Neuronal stem cell (in vitro differentiated cells): ENCODE data around the gene RNF220.

Experiments used
- DNase-seq: peaks from one replicate; pipeline ENCODE4 v3.0.0-alpha.2; 2013; ENCODE audit warnings: low spot score
- H2AFZ ChIP-seq: one replicate; pipeline ENCODE4 v1.6.1; 2013; ENCODE audit warnings: mild to moderate bottlenecking, low read length, inconsistent platforms
- H2AK5ac ChIP-seq: 2 replicates; pipeline ENCODE4 v1.6.1; 2013; ENCODE audit warnings: low read depth, mild to moderate bottlenecking, inconsistent platforms, low read length, moderate library complexity, mixed read lengths
- H2BK120ac ChIP-seq: 2 replicates; pipeline ENCODE4 v1.6.1; 2013; ENCODE audit warnings: low read depth, mild to moderate bottlenecking, inconsistent platforms, low read length, moderate library complexity, mixed read lengths
- H2BK12ac ChIP-seq: one replicate; pipeline ENCODE4 v1.6.1; 2013; ENCODE audit warnings: low read length, inconsistent platforms
- H2BK15ac ChIP-seq: 2 replicates; pipeline ENCODE4 v1.6.1; 2013; ENCODE audit warnings: mild to moderate bottlenecking, low read length, inconsistent platforms, mixed read lengths
- H2BK5ac ChIP-seq: one replicate; pipeline ENCODE4 v1.6.1; 2013; ENCODE audit warnings: inconsistent platforms, mild to moderate bottlenecking, low read length, moderate library complexity
- H3K14ac ChIP-seq: one replicate; pipeline ENCODE4 v1.6.1; 2013; ENCODE audit warnings: low read length, inconsistent platforms
- H3K18ac ChIP-seq: 2 replicates; pipeline ENCODE4 v1.6.1; 2013; ENCODE audit warnings: low read length, inconsistent platforms
- H3K23ac ChIP-seq: 2 replicates; pipeline ENCODE4 v1.6.1; 2013; ENCODE audit warnings: low read depth, mild to moderate bottlenecking, mixed read lengths, low read length, inconsistent platforms; ENCODE audit not compliant: poor library complexity
- H3K27ac ChIP-seq: replicated peaks from 3 replicates; pipeline ENCODE4 v1.5.1; 2013; ENCODE audit warnings: low read length, inconsistent platforms
- H3K27me3 ChIP-seq, 3 experiments: 2 replicates each; pipeline ENCODE4 v1.6.1; 2013; ENCODE audit warnings: low read length in 3 of 3, mild to moderate bottlenecking in 2 of 3, inconsistent platforms in 1 of 3, low read depth in 1 of 3, mixed read lengths in 1 of 3, moderate library complexity in 1 of 3; ENCODE audit not compliant: control insufficient read depth in 3 of 3, insufficient read depth in 3 of 3
- H3K36me3 ChIP-seq, 2 donors: replicated peaks in 1 of 2; 2 replicates each; pipeline ENCODE4 v1.6.1; 2013; ENCODE audit warnings: low read length in 2 of 2; ENCODE audit not compliant: control insufficient read depth in 2 of 2, insufficient read depth in 2 of 2
- H3K4ac ChIP-seq: 2 replicates; pipeline ENCODE4 v1.6.1; 2013; ENCODE audit warnings: inconsistent platforms, mild to moderate bottlenecking, low read length, moderate library complexity
- H3K4me1 ChIP-seq, 2 donors: 1 replicate in 1 of 2; 2 replicates in 1 of 2; pipeline ENCODE4 v1.6.1; 2013; ENCODE audit warnings: low read length in 2 of 2, low read depth in 1 of 2; ENCODE audit not compliant: control insufficient read depth in 2 of 2, insufficient read depth in 1 of 2
- H3K4me2 ChIP-seq: one replicate; pipeline ENCODE4 v1.6.1; 2013; ENCODE audit warnings: mild to moderate bottlenecking, low read length, inconsistent platforms; ENCODE audit not compliant: insufficient read depth, poor library complexity, severe bottlenecking
- H3K4me3 ChIP-seq, 2 donors: 2 replicates each; pipeline ENCODE4 v1.5.1; 2013; ENCODE audit warnings: low read length in 2 of 2, mild to moderate bottlenecking in 2 of 2, inconsistent platforms in 1 of 2, moderate library complexity in 1 of 2
- H3K79me1 ChIP-seq: one replicate; pipeline ENCODE4 v1.6.1; 2013; ENCODE audit warnings: low read depth, mild to moderate bottlenecking, inconsistent platforms, low read length, moderate library complexity
- H3K9ac ChIP-seq: one replicate; pipeline ENCODE4 v1.6.1; 2013; ENCODE audit warnings: mild to moderate bottlenecking, low read depth, low read length, inconsistent platforms; ENCODE audit not compliant: poor library complexity
- H3K9me3 ChIP-seq, 2 donors: replicated peaks in 1 of 2; 2 replicates each; pipeline versions ENCODE3 to v1.6.1; 2013; ENCODE audit warnings: low read length in 2 of 2, mild to moderate bottlenecking in 2 of 2, inconsistent platforms in 1 of 2, low read depth in 1 of 2, mixed read lengths in 1 of 2, moderate library complexity in 1 of 2; ENCODE audit not compliant: control insufficient read depth in 2 of 2, insufficient read depth in 1 of 2
- H4K8ac ChIP-seq: one replicate; pipeline ENCODE4 v1.6.1; 2013; ENCODE audit warnings: low read depth, mild to moderate bottlenecking, inconsistent platforms, low read length, moderate library complexity
- H4K91ac ChIP-seq: one replicate; pipeline ENCODE4 v1.6.1; 2013; ENCODE audit warnings: low read length, low read depth, mild to moderate bottlenecking, inconsistent platforms; ENCODE audit not compliant: poor library complexity
- WGBS, 2 donors: extraction: QIAGEN DNeasy Blood & Tissue Kit; methylation state at CpG; one replicate each; pipeline ENCODE4 v1.1.7; 2013; ENCODE audit warnings: missing lambda C conversion rate in 2 of 2, mixed read lengths in 1 of 2; ENCODE audit not compliant: insufficient read length in 2 of 2, insufficient replicate concordance in 1 of 2; ENCODE audit errors: extremely low coverage in 2 of 2; 5-methylcytosine and 5-hydroxymethylcytosine counted together

The RNF220 gene

DNA sequence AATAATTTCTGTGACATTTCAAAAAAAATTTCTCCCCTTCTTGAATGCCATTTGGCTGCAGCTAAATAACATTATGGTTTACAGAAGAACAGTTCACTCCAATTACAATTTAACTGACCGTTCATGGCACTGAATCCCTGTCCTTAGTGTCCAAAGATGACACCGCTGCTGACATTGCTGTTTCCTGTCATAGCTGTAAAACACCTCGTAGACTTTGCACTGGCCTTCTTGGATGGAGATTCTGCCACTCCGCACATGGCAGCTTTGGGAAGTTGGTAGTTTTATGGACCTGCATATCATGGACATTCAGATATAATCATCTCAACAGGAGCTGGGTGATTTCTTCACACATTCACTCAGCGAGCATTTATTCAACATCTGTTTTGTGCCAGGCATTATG is 274.4 kb downstream of the RNF220 start:
- H3K79me1 ChIP-seq: no peaks in the 10 kb centered on the region
- H3K27ac ChIP-seq: no peak overlapping the region
- H3K27me3 ChIP-seq: no peaks in the 10 kb centered on the region
- DNase-seq: no peak
- no CpG with 5 or more reads among the region's 5 CpGs for WGBS, 2 donors
- no peak overlapping the region for H3K4me3 ChIP-seq
- no peak overlapping the region for H4K8ac ChIP-seq
- H2AFZ ChIP-seq: no peak overlapping the region
- H2BK120ac ChIP-seq: no peak overlapping the region
- no peak overlapping the region for H4K91ac ChIP-seq
- H3K36me3 ChIP-seq: peaks cover 5 to 7% of the 10 kb centered on the region in 2 donors
- H3K4me1 ChIP-seq: peaks cover 0 to 8% of the 10 kb centered on the region in 2 donors
- H2BK15ac ChIP-seq: no peak overlapping the region
- H3K18ac ChIP-seq: no peak overlapping the region
- no peak overlapping the region for H2BK5ac ChIP-seq
- H2BK12ac ChIP-seq: no peak overlapping the region
- H3K4ac ChIP-seq: no peak overlapping the region
- no peaks in the 10 kb centered on the region for H3K9me3 ChIP-seq
- no peak overlapping the region for H3K23ac ChIP-seq
- no peak overlapping the region for H2AK5ac ChIP-seq
- H3K9ac ChIP-seq: no peak overlapping the region
- H3K4me2 ChIP-seq: no peak overlapping the region
- H3K14ac ChIP-seq: no peak overlapping the region

DNA sequence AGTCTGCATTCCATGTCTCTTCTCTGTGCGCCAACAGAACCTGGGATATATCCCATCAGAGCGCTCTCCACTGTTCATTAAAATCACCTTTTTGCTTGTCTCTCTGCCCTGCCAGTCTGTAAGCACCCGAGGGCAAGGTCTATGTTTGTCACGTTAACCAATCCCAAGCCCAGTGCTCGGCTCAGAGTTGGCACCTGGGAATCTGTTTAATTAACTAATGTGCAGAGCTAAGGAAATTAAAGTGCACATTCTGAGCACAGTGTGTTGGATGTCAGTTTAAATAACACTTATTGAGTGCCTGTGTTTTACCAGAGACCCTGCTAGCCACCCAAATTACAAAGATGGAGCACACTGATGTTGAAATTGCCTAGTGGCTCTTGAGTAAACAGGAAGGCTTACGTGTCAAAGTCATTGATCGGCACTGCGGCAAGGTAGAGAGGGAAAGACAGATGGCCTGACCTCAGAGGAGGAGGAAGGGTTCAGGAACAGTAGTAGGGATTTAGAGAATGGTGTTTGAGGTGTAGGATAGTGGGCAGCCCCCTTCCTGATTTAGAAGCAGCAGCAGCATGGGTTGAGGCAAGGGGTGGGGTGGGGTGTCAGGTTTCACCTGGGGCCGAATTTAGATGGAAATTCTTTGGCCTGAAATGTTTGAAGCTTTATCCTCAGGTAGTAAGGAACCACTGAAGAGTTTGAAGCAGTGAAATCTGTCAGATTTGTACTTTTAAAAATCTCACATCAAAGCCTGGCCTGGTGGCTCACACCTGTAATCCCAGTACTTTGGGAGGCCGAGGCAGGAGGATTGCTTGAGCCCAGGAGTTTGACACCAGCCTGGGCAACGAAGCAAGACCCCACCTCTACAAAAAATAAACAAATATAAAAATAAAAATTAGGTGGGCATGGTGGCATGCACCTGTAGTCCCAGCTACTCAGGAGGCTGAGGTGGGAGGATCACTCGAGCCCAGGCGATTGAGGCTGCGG is 277.1 kb downstream of the RNF220 start:
- Histone ChIP-seq H3K9me3 (no peaks in the 10 kb centered on the region), H2BK5ac (no peak overlapping the region), H3K4ac (no peak overlapping the region), H2BK120ac (no peak overlapping the region), H2BK12ac (no peak overlapping the region), H2AK5ac (no peak overlapping the region), H3K27ac (no peak overlapping the region), H3K79me1 (no peaks in the 10 kb centered on the region), H3K9ac (peak overlapping the region; percentile 7), H3K18ac (no peak overlapping the region), H3K23ac (no peak overlapping the region), H4K8ac (no peak overlapping the region), H3K14ac (no peak overlapping the region), H3K4me3 (no peak overlapping the region), H3K4me1 (peaks cover 0 to 2% of the 10 kb centered on the region in 2 donors), H3K36me3 (peaks cover 5 to 7% of the 10 kb centered on the region in 2 donors), H3K27me3 (no peaks in the 10 kb centered on the region), H2AFZ (no peak overlapping the region), H3K4me2 (no peak overlapping the region), H4K91ac (no peak overlapping the region), H2BK15ac (no peak overlapping the region)
- no peak for DNase-seq
- WGBS, 2 donors: no CpG with 5 or more reads among the region's 14 CpGs

GRCh38 chr1:44682883-44683265 is 277.8 kb downstream of the RNF220 start:
- no peak overlapping the region for H2AK5ac ChIP-seq
- WGBS, 2 donors: no CpG with 5 or more reads among the region's 3 CpGs

DNA sequence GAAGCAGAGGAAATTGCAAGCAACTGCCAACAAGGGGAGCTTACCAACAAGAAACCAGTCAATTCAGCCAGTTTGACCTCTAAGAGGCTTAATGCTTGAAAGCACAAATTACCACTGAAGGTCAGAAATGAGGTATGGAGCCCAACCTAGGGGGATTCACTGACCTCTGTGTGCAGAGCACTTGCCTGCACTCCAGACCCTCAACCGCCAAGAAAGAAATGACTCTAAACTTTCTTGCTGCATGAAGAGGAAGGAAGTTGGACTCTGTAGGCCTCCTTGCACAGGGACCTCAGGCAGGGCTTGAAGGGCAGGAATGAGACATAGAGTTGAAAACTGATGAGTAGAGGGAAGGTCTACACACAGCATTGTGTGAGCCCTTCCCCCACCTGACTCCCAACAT is 279.5 kb downstream of the RNF220 start:
- Histone ChIP-seq H2BK15ac (no peak overlapping the region), H3K4me1 (peaks cover 0 to 2% of the 10 kb centered on the region in 2 donors), H2BK12ac (no peak overlapping the region), H4K8ac (no peak overlapping the region), H2AFZ (no peak overlapping the region), H3K23ac (no peak overlapping the region), H2BK5ac (no peak overlapping the region), H3K79me1 (no peaks in the 10 kb centered on the region), H4K91ac (no peak overlapping the region), H3K27me3 (no peaks in the 10 kb centered on the region), H3K4me3 (no peak overlapping the region), H2AK5ac (no peak overlapping the region), H3K4me2 (no peak overlapping the region), H3K36me3 (peaks cover 3 to 7% of the 10 kb centered on the region in 2 donors), H3K27ac (no peak overlapping the region), H3K18ac (no peak overlapping the region), H2BK120ac (no peak overlapping the region), H3K9me3 (no peaks in the 10 kb centered on the region), H3K4ac (no peak overlapping the region), H3K14ac (no peak overlapping the region), H3K9ac (no peak overlapping the region)
- no peak for DNase-seq
- WGBS, 2 donors: no CpG with 5 or more reads among the region's 1 CpG

More at GRCh38 chr1:44682883-44683265, 277.8 kb downstream of the RNF220 start:
- peaks cover 5 to 7% of the 10 kb centered on the region in 2 donors for H3K36me3 ChIP-seq
- no peak overlapping the region for H3K18ac ChIP-seq
- no peaks in the 10 kb centered on the region for H3K9me3 ChIP-seq
- no peak overlapping the region for H3K27ac ChIP-seq
- H2BK12ac ChIP-seq: no peak overlapping the region
- no peak overlapping the region for H3K14ac ChIP-seq
- no peak overlapping the region for H2BK15ac ChIP-seq
- no peak overlapping the region for H3K23ac ChIP-seq
- H3K4ac ChIP-seq: no peak overlapping the region
- H3K9ac ChIP-seq: no peak overlapping the region
- H4K8ac ChIP-seq: no peak overlapping the region
- H2AFZ ChIP-seq: no peak overlapping the region
- no peaks in the 10 kb centered on the region for H3K27me3 ChIP-seq
- no peak overlapping the region for H2BK5ac ChIP-seq
- no peaks in the 10 kb centered on the region for H3K79me1 ChIP-seq
- no peak for DNase-seq
- peaks cover 0 to 2% of the 10 kb centered on the region in 2 donors for H3K4me1 ChIP-seq
- no peak overlapping the region for H3K4me3 ChIP-seq
- no peak overlapping the region for H4K91ac ChIP-seq
- H3K4me2 ChIP-seq: no peak overlapping the region
- H2BK120ac ChIP-seq: no peak overlapping the region
